ENCODE results near the gene SNTA1. TPM values are rescaled to one million over a fixed set of nuclear protein-coding genes. Genes with fewer than 3 reads are reported as not detected.

SNTA1 gene
- total RNA-seq, 1 experiment from 2014 or later = 7.6 TPM

DNA sequence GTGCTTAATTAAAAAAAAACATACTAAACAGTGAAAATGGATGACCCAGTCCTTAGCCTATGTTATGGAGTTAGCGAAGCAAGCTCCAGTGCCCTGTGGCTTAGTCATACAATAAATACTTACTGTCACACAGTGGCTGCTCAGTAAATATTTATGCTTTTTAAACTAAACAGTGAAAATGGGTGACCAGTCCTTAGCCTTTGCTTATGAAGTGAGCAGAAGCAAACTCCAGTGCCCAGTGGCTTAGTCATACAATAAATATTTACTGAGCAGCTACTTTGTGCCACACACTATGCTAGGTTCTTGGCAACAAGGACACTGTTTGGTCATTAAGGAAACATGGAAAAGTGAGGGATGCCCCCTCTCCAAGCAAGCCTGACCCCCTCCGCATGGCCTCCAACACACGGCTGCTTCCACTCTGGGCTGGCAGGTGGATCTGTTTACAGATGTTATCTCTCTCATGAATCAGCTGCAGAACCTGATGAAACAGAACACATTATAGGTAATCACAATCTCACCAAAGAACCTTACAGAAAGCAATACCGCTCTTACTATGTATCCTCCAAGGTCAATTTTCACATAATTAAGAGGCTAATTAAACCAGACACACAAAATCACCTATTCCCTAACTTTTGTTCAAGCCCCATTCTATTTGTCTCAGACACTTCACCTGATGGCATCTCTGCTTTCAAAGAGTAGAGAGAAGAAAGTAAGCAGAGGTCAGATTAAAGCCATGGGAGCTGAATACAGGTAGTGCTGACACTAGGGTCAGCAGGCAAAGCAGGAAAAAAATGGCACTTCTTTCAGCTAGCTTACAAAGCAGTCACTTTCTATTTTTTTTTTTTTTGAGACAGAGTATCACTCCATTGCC, 69.6 kb downstream of the SNTA1 start:
- Histone ChIP-seq H3K9me2 (ENCODE audit: insufficient read depth) (no peaks in the 10 kb centered on the region), H3K4me2 (peak overlapping the region; percentile 67), H3K4me1 (replicated peaks; ENCODE audit: insufficient read depth) (peaks cover 41% of the 10 kb centered on the region), H3K79me2 (ENCODE audit: low read depth) (no peaks in the 10 kb centered on the region), H3K9me3 (ENCODE audit: insufficient read depth, low read depth) (no peaks in the 10 kb centered on the region), H3K36me3 (ENCODE audit: low read depth) (peaks cover 38% of the 10 kb centered on the region), H3K4me3 (no peak overlapping the region), H3K27me3 (ENCODE audit: insufficient read depth, low read depth) (no peaks in the 10 kb centered on the region), H4K20me1 (ENCODE audit: insufficient read depth) (no peaks in the 10 kb centered on the region), H3K27ac (peak overlapping the region; percentile 85), H3F3A (ENCODE audit: insufficient read depth, low read depth) (peaks cover 37% of the 10 kb centered on the region), H2AFZ (no peak overlapping the region)
- peak; percentile 69 to 97 for DNase-seq
- TF ChIP-seq EZH2 (IDR thresholded peaks at IDR 0.05; ENCODE audit: low read depth) = no peak
- TF ChIP-seq, protein P1, sequence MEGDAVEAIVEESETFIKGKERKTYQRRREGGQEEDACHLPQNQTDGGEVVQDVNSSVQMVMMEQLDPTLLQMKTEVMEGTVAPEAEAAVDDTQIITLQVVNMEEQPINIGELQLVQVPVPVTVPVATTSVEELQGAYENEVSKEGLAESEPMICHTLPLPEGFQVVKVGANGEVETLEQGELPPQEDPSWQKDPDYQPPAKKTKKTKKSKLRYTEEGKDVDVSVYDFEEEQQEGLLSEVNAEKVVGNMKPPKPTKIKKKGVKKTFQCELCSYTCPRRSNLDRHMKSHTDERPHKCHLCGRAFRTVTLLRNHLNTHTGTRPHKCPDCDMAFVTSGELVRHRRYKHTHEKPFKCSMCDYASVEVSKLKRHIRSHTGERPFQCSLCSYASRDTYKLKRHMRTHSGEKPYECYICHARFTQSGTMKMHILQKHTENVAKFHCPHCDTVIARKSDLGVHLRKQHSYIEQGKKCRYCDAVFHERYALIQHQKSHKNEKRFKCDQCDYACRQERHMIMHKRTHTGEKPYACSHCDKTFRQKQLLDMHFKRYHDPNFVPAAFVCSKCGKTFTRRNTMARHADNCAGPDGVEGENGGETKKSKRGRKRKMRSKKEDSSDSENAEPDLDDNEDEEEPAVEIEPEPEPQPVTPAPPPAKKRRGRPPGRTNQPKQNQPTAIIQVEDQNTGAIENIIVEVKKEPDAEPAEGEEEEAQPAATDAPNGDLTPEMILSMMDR (conservative IDR thresholded peaks at IDR 0.05) = no peak
- BruUV-seq (replicated peaks) = no TSS peak
- CTCF ChIA-PET = no interaction called here
- POLR2A ChIA-PET (ENCODE audit: unreplicated experiment) = interaction anchor here (0.7 to 0.9 kb wide), 3 partner anchors 71 to 311 kb away, joined by 3 to 32 read pairs (median 6); no protein-coding TSS in a partner anchor
- intact Hi-C loops (cut with micrococcal nuclease; ENCODE audit: unreplicated experiment) = no loop called here

DNA sequence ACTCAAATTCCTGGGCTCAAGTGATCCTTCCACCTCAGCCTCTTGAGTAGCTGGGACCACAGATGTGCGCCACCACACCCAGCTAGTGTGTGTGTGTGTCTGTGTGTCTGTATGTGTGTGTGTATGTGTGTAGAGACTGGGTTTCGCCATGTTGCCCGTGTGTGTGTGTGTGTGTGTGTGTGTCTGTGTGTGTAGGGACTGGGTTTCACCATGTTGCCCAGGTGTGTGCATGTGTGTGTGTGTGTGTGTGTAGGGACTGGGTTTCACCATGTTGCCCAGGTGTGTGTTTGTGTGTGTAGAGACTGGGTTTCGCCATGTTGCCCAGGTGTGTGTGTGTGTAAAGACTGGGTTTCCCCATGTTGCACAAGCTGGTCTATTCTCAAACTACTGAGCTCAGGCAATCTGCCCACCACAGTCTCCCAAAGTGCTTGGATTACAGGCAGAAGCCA, 70.5 kb downstream of the SNTA1 start:
- peaks cover 37% of the 10 kb centered on the region for H3F3A ChIP-seq (ENCODE audit: insufficient read depth, low read depth)
- TF ChIP-seq, protein P1 (conservative IDR thresholded peaks at IDR 0.05) = no peak
- TF ChIP-seq EZH2 (IDR thresholded peaks at IDR 0.05; ENCODE audit: low read depth) = no peak
- H3K9me3 ChIP-seq (ENCODE audit: insufficient read depth, low read depth) = no peaks in the 10 kb centered on the region
- DNase-seq = no peak
- BruUV-seq (replicated peaks) = TSS peak; percentile 20
- peaks cover 41% of the 10 kb centered on the region for H3K4me1 ChIP-seq (replicated peaks; ENCODE audit: insufficient read depth)
- peaks cover 33% of the 10 kb centered on the region for H3K36me3 ChIP-seq (ENCODE audit: low read depth)
- no peak overlapping the region for H2AFZ ChIP-seq
- H3K27me3 ChIP-seq (ENCODE audit: insufficient read depth, low read depth) = no peaks in the 10 kb centered on the region
- POLR2A ChIA-PET (ENCODE audit: unreplicated experiment) = interaction anchor here (0.9 kb wide), 2 partner anchors 72 to 312 kb away, joined by 6 to 32 read pairs; no protein-coding TSS in a partner anchor
- no peaks in the 10 kb centered on the region for H4K20me1 ChIP-seq (ENCODE audit: insufficient read depth)
- CTCF ChIA-PET = interaction anchor here (0.6 kb wide), 1 partner anchor 186 kb away, joined by 4 read pairs; no protein-coding TSS in a partner anchor
- no peaks in the 10 kb centered on the region for H3K79me2 ChIP-seq (ENCODE audit: low read depth)
- H3K27ac ChIP-seq = peak overlapping the region; percentile 85
- peak overlapping the region; percentile 67 for H3K4me2 ChIP-seq
- H3K4me3 ChIP-seq = no peak overlapping the region
- H3K9me2 ChIP-seq (ENCODE audit: insufficient read depth) = no peaks in the 10 kb centered on the region
- intact Hi-C loops (cut with micrococcal nuclease; ENCODE audit: unreplicated experiment) = no loop called here

DNA sequence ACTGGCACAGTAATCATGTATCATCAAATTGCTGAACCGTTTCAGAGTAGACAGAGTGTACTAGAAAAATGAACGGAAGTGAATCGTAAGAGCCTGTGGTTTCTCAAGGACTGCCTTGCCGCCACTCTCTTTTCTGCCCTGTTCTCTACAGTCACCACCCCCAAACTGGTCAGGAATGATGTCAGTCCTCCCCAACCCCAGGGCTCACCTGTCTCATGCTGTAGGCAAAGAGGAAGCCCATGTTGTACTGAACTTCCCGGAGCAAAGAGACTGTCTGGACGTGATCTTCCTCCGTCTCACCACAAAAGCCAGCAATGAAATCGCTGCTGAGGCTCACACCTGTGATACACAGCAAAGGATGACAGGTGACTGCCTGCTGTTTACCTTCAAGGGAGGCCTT, 73.3 kb downstream of the SNTA1 start:
- no peaks in the 10 kb centered on the region for H3K9me3 ChIP-seq (ENCODE audit: insufficient read depth, low read depth)
- H3F3A ChIP-seq (ENCODE audit: insufficient read depth, low read depth) = peaks cover 38% of the 10 kb centered on the region
- H3K4me1 ChIP-seq (replicated peaks; ENCODE audit: insufficient read depth) = peaks cover 37% of the 10 kb centered on the region
- no peaks in the 10 kb centered on the region for H3K9me2 ChIP-seq (ENCODE audit: insufficient read depth)
- no peaks in the 10 kb centered on the region for H3K27me3 ChIP-seq (ENCODE audit: insufficient read depth, low read depth)
- H3K36me3 ChIP-seq (ENCODE audit: low read depth) = peaks cover 36% of the 10 kb centered on the region; the same call in 1 of the 2 replicates
- ChIA-PET CTCF (no interaction called here), POLR2A (ENCODE audit: unreplicated experiment) (no interaction called here)
- no peak overlapping the region for H3K4me3 ChIP-seq
- no peak overlapping the region for H2AFZ ChIP-seq
- BruUV-seq (replicated peaks) = no TSS peak
- H3K79me2 ChIP-seq (ENCODE audit: low read depth) = no peaks in the 10 kb centered on the region
- H3K27ac ChIP-seq = no peak overlapping the region
- H4K20me1 ChIP-seq (ENCODE audit: insufficient read depth) = no peaks in the 10 kb centered on the region
- no peak for DNase-seq
- intact Hi-C loops (cut with micrococcal nuclease; ENCODE audit: unreplicated experiment) = no loop called here
- no peak for TF ChIP-seq EZH2 (IDR thresholded peaks at IDR 0.05; ENCODE audit: low read depth)
- TF ChIP-seq, protein P1 (conservative IDR thresholded peaks at IDR 0.05) = no peak
- no peak overlapping the region for H3K4me2 ChIP-seq

Data from PC-9 (cell line).